Measurements from ENCODE around the gene PAOX.

PAOX gene

DNA sequence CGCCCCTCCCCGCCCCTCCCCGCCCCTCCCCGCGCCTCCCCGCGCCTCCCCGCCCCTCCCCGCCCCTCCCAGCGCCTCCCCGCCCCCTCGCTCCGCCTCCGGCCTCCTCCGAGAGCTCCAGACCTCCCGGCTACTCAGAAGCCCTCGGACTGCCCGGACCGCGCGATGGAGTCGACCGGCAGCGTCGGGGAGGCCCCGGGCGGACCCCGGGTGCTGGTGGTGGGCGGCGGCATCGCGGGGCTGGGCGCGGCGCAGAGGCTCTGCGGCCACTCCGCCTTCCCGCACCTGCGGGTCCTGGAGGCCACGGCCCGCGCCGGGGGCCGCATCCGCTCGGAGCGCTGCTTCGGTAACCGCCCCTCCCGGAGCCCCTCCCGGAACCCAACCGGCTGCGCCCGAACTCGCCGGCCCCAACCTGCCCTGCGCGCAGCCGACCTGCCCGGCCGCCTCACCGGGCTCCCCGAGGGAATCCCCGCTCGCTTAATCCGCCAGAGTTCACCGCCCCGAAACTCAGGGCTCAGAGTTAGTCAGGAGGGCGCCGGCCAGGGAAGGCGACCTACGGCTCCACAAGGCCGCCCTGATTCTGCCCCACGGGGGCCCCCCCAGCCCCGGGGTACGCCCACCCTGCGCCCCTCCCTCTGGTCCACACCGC lies at the start of gene PAOX:
TSS of gene PAOX (plus strand) at position 111 of the 649 bp plus-strand sequence. CDS start at position 166, 55 bp downstream.
- peak; percentile 63 to 69 for DNase-seq

DNA sequence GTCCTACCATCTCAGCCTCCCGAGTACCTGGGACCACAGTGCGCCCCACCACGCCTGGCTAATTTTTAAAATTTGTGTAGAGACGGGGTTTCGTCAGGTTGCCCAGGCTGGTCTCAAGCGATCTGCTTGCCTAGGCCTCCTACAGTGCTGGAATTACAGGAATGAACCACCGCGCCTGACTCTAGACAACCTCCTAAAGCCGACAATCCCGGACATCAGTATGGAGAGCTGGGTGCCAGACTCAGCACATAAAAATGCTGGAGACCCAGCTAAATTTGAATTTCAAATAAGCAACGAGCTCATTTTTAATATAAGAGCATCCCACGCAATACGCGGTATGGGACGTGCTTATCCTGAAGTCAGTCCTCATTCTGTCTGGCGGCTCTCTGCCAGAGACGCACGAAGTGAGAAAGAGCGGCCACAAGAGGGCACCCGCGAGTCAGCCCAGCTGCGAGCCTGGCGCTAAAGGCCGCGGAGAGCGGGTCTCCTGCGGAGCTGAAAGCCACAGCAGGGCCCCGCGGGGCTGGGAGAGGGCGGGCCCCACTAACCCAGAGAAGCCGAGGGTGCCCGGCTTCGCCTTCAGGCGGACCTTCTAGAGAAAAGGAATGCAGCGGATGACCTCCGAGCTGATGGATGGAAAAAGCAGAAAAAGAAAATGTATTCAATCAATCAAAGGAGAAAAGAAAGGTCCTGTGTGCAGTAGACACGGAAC lies 49.4 kb upstream of the PAOX start:
- peak; percentile 86 for DNase-seq

DNA sequence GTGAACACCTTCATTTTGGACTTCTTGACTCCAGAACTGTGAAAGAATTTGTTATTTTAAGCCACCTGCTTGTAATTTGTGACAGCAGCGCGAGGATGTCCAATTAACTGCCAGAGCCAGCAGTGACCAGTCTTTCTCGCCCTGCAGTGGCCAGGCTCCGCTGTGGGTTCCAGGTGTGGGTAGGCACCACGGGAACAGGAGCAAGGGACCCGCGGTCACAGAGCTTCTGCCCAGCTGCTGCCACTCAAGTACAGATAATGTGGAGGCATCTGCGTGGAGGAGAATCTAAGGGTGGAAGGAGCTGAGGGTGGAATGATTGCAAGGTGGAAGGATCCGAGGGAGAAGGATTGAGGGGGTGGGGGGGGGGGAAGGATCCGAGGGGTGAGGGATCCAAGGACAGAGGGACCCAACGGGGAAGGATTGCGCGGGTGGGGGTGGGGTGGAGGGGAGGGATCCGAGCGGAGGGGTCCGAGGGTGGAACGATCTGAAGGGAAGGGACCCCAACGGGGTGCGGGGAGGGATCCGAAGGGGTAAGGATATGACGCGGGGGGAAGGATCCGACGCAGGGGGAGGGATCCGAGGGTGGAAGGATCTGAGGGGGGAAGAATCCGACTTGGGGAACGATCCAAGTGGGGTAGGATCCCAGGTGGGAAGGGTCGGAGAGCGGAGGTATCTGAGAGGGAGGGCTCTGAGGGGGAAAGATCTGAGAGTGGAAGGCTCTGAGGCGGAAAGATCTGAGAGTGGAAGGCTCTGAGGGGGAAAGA lies 45.9 kb upstream of the PAOX start:
- DNase-seq, result no peak

DNA sequence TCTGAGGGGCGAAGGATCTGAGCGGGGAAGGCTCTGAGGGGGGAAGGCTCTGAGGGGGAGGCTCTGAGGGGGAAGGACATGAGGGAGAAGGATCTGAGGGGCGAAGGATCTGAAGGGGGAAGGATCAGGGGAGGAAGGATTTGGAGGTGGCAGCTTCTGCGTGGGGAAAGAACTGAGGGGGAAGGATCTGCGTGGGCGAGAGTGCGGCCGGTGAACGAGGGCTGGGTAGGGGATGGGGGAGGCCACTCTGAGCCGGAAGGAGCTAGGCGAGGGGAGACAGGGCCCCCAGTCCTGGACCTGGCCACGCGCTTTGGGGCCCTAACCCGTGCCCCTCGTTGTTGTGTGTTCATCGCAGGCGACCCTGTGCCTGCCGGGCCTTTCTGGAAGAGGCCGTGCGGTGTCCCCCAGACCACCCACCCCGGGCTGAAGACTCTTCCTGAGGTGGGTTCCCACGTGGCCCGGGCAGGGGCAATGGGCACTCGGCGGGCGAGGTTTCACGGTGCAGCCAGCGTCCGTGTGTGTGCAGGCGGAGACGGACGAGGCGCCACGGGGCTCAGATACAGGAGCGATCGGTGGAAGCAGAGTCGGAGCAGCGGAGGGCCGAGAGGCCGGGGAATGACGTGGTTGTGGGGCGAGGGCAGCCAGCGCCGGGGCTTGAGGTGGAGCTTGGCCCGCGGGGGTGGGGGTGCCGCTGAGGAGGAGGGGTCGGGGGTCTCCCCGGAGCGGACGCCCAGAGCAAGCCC lies 44.4 kb upstream of the PAOX start:
- no peak for DNase-seq

DNA sequence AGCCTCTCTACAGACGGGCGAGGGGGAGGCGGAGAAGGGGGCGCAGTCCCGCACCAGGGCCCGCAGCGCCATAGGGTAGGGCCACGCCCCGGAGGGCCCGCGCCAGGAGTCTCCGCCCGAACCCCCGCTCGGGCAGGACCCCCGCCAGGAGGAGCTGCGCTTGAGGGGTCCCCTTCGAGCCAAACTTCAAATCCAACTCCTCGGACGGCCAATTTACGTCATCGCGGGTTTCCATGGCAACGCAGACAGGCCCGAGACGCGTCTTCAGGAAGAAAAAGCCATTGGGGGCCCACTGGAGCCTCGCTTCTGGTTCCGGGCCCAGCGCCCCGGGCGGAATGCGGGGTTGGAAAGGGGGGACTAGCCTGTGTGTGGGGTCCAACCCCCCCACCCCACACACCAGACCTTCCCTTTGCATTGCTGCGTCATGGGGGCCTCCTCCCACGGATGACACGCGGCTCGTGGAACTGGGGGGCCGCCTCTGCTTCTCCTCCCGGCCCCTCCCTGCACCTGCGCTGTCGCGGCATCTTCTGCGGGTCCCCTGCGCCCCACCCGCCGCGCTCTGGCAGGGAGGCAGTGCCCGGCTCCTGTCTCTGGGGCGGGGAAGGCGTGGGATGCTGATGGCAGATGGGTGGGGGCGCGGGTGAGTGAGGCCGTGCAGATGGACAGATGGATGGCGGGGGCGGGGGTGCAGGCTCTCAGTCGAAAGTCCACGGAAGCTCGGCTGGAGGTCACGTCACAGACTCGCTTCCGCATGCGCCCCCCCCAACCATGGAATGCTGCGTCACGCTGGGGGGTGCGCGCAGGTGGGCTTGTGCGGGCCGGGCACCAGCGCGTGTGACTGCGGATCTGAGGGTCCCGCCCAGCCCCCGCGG lies 43.6 kb upstream of the PAOX start:
- peak; percentile 88 to 89 for DNase-seq

DNA sequence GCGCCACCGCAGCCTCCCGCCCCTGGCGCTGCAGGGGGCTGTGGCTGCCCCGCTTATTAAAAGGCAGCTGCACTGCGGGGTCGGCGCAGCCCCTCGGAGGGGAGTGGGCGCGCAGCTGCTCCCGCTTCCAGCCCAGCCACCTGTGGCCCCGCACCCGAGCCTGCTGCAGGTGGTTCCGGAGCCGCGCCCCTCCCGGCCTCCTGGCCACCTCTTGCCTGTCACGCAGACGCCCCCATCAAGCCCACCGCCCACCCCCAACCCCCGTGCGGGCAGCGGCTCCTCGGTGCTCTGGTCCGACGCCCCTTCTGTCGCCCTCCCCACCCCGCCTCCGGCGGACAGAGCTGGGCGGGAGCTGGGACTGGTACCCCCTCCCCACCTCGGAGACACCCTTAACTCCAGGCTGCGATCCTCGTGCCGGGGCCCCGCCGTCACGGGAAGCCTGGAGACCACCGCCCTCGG lies 42.9 kb upstream of the PAOX start:
- no peak for DNase-seq

DNA sequence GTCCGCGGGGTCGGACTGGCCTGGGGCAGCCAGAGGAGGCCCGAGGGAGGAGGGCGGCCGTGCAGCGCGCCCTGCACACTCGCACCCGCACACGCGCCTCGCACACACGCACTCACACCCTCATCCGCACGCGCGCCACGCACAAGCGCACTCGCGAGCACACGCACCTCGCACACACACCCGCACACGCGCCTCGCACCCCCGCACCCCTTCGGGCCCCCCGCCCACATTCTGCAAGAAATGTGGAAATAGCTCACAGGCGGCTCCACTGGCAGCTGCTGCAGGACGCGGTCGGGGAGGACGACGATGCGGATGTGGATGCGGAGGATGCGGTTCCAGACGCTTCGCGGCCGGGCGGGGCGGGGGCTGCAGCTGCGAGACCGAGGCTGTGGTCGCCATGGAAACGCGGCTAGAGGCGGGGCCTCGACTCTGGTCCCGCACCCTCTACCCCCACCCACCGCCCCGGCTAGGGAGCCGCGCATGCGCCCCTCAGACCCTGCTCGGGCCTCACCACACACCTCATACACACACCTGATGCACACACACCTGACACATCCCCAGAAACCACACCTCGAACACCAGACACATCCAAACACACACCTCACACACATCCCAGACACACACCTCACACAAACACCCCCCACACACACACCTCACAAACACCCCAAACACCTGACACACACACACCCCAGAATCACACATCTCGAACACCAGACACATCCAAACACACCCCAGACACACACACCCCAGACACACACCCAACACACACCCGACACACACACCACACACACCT lies 42.3 kb upstream of the PAOX start, which contains the start of gene CALY:
TSS of gene CALY (minus strand) at position 320 of the 793 bp plus-strand sequence. CDS start 7,907 bp downstream, outside the sequence.
- peak; percentile 91 for DNase-seq

DNA sequence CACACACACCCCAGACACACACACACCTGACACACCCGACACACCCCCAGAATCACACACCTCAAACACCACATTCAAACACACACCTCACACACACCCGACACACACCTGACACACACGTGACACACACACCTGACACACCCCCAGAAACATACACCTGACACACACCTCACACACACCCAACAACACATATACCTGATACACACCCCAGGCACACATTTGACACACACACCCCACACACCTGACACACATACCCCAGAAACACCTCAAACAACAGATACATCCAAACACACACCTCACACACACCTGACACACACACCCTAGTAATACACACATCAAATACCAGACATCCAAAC lies 41.7 kb upstream of the PAOX start:
- no peak for DNase-seq

DNA sequence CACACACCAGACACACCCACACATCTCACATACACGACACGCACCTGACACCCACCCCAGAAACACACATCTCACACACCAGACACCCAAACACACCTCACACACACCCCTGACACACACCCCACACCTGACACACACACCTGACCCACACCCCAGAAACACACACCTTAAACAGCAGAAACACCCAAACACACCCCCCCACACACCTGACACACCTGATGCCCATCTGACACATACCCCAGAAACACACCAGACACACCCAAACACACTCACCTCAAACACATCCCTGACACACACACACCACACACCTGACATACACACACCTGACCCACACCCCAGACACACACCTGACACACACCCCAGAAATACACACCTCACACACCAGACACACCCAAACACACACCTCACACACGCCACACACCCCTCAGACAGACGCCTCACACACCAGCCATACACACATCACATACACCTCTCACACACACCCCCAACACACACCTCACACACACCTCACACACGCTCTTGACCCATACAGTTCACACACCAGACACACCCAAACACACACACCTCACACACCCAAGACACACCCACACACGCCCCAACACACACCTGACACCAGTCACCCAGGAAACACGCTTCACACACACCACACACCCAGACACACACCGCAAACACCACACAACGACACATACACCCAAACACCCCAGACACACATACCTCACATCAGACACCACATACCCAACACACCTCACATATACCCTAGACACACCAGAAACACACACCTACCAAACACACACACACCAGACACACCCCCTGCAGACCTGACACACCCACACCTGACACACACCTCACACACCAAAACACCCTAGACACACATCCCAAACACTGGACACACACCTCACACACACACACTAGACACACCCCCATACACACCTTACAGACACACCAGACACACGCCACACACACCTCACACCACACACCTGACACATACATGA lies 40.7 kb upstream of the PAOX start:
- DNase-seq, result no peak

DNA sequence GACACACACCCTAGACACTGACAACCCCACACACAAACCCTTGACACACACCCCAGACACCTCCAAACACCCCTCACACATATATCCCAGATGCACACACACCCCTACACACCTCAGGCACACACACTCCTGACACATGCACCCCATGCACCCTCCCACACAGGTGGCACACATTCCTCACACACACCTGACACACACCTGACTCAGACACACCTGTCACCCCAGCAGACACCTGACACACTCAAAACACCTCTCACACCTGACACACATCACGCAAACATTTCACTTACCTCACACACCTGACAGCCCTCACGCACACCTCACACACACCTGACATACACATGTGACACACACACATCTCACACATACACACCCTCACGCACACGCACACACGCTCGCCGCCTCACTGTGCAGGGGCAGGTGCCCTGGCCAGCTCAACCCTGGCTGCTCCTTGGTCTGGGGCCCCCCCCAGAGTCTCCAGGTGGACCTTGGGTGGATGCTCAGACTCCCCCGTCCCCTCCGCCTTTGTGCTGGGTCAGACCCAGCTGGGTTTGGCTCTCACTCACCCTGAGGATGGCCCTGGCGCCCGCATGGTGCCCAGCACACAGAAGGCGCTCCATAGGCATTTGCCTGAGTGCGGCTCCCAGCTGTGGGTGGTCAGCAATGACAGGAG lies 39.2 kb upstream of the PAOX start:
- no peak for DNase-seq

DNA sequence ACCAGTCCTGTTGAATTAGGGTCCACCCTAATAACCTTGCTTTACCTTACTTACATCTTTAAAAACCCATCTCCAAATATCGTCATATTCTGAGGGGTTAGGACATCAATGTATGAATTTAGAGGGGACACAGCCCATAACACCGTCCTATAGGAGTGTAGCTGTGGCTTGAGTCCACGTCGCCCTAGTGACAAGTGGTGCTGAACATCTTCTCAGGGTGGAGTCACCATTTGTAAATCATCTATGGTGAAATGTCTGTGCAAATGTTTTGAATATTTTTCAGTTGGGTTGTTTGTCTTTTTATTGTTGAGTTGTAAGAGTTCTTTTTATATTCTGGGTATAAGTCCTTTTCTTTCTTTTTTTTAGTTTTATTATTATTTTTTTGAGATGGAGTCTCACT lies 37.1 kb upstream of the PAOX start:
- DNase-seq, result no peak

DNA sequence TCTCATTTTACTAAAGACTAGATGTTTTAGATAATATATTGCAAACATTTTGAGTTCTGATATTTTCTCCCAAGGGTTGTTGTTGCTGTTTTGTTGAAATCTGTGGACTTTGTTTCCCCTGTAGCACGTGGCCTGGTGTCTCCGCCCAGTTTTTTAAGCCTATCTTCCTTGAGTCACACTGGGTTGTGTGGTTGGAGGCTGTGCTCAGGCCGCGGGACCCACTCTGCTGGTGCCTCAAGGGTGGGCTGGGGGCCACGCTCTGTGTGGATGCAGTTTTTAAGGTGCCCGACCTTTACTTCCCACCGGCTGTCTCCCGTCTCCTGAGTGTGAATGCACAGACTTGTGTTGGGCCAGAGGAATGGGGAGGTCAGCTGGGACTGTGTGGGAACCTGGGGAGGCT lies 36.1 kb upstream of the PAOX start:
- no peak for DNase-seq

DNA sequence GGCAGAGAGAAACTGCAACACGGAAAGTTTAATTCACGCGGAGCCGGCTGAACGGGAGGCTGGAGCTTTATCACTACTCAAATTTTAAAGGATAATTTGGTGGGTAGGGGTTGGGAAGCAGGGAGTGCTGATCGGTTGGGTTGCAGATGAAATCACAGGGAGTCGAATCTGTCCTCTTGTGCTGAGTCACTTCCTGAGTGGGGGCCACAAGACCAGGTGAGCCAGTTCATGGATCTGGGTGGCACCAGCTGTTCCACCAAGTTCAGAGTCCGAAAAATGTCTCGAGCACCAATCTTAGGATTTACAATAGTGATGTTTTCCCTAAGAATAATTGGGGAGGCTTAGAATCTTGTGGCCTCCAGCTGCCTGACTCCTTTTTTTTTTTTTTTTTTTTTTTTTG lies 35.5 kb upstream of the PAOX start:
- no peak for DNase-seq

DNA sequence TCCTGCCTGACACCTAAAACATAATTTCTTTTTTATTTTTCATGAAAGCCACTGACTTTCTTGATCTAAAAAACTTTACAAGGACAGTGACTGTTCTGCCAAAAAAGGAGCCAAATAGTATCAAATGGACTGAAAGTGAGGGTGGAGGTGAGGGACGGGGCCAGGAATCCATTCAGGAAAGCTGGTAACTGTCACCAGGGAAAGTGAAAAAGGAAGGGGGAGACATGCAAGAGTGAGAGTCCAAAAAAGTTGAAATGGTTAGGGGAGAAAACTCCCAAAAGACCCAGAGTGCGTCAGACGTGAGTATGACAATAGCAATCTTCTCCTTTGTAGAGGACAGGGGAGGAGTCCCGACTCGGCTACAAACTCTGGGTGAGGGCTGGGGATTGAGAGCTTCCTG lies 34.8 kb upstream of the PAOX start:
- DNase-seq, result no peak

DNA sequence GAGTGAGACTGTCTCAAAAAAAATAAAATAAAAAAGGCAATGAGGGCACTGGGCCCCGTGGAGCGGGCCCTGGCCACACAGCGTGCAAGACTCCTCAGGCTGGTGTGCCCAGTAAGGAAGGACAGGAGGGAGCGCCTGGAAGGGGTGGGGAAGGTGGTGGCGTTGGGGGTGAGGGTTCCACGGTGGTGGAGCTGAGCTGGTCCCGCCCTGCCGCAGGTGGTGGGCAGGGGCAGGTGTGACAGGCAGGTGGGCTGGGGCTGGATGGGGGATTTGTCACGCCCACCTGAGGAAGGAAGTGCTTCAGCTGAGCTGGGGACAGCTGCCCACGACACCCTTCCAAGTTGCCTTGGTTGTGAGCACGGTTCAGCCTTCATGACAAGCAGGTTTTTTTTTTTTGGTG lies 32.6 kb upstream of the PAOX start:
- no peak for DNase-seq

DNA sequence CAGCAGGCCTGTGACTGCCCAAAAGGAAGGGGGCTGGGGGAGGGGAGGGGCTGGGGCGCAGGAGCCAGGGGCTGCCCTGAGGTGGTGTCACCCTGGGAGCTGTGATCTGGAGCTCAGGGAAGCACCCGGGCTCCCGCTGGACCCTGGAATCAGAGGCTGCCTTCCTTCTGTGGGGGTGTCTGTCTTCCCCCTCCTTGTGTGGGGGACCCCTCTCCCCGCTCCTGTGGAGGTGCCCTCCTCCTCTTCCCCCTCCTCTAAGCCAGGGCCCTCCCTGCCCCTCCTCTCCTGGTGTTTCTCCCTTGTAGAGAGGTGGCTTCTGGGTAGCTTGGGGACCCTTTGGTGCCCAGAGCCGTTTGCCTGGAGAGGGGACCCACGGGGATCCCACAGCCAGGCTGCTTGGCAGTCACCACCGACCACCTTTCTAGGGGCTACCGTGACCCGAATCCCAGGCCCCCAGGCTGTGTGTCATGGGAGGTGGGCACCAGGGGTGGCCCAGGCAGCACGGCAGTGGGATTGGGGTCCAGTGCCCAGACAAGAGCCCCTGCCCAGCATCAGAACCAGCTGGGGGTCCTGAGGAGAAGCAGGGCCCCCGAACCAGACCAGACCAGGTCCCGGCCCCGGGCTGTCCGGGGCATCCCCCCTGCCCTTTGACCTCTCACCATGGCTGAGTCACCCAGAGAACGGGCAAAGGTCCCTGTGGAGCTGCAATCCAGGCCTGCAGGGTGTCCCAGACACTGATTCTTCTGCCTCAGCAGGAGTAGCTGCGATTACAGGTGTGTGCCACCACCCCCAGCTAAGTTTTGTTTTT lies 31.1 kb upstream of the PAOX start:
- no peak for DNase-seq

DNA sequence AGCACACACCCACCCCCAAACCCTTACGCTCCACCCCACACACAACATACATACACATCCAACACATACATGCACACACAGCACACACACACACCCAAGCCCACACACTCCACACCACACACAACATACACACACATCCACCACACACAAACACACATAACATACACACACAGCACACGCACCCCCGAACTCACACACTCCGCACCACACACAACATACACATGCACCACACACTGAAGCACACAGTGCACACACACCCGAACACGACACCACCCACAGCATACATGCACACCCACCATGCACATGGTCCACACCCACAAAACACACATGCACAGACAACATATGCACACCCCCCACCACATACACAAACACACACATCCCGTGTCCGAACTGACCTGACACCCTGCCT lies 29.9 kb upstream of the PAOX start:
- DNase-seq, result no peak

DNA sequence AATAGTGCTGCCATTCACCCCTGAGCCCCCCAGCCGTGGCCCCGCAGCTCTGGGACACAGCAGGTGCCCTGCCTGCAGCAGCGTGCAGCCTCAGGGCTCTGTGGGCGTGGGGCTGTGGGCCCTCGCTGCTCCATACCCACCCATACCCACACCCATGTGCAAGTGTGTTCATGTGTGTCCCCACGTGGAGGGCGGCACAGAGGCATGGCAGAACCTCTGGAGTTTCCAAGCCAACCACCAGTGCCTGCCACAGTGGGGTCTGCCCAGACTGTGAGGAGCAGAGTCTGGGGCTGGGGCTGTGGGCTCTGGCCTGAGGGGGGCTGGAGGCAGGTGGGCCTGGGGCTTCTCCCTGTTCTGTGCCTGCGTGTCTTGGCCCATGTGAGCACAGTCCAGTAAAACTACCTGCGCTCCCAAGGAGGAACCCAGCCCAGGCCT lies 29.5 kb upstream of the PAOX start:
- DNase-seq, result no peak

All from CD4-positive, alpha-beta T cell treated with Interleukin-4 for 1 hour (primary cell).